ENCODE measurements around the gene THAP4. TPM values are rescaled to one million over a fixed set of nuclear protein-coding genes. Genes with fewer than 3 reads are reported as not detected.

Gene THAP4
- total RNA-seq, 1 donor from 2014 or later, result 68.8 TPM

GRCh38 chr2:241678784-241679540 lies 42.0 kb upstream of the THAP4 start:
- H3K4me3 ChIP-seq, result no peak overlapping the region
- peaks cover 26% of the 10 kb centered on the region for H3K36me3 ChIP-seq
- H3K9me3 ChIP-seq (replicated peaks), result no peaks in the 10 kb centered on the region
- TF ChIP-seq CTCF (IDR thresholded peaks at IDR 0.05; ENCODE audit: borderline replicate concordance), result no peak
- H3K27ac ChIP-seq (replicated peaks), result no peak overlapping the region
- DNase-seq, result no peak
- H3K27me3 ChIP-seq (ENCODE audit: low read depth), result no peaks in the 10 kb centered on the region
- H3K4me1 ChIP-seq, result peaks cover 13% of the 10 kb centered on the region
- intact Hi-C loops (cut with micrococcal nuclease), result no loop called here

GRCh38 chr2:241678307-241678706 lies 41.3 kb upstream of the THAP4 start:
- intact Hi-C loops (cut with micrococcal nuclease), result no loop called here
- DNase-seq, result no peak
- peaks cover 26% of the 10 kb centered on the region for H3K36me3 ChIP-seq
- H3K4me1 ChIP-seq, result peaks cover 15% of the 10 kb centered on the region
- no peak overlapping the region for H3K4me3 ChIP-seq
- H3K27ac ChIP-seq (replicated peaks), result no peak overlapping the region
- no peak for TF ChIP-seq CTCF (IDR thresholded peaks at IDR 0.05; ENCODE audit: borderline replicate concordance)
- H3K9me3 ChIP-seq (replicated peaks), result no peaks in the 10 kb centered on the region
- no peaks in the 10 kb centered on the region for H3K27me3 ChIP-seq (ENCODE audit: low read depth)

- Histone ChIP-seq H3K27ac (replicated peaks) (no peak overlapping the region), H3K9me3 (replicated peaks) (no peaks in the 10 kb centered on the region), H3K4me3 (no peak overlapping the region), H3K27me3 (ENCODE audit: low read depth) (no peaks in the 10 kb centered on the region), H3K4me1 (peaks cover 15% of the 10 kb centered on the region), H3K36me3 (peaks cover 31% of the 10 kb centered on the region)
- DNase-seq, result no peak
- TF ChIP-seq CTCF (IDR thresholded peaks at IDR 0.05; ENCODE audit: borderline replicate concordance), result no peak
- intact Hi-C loops (cut with micrococcal nuclease), result no loop called here
These were observed 40.4 kb upstream of the THAP4 start for GRCh38 chr2:241677392-241677791.

- no peak overlapping the region for H3K27ac ChIP-seq (replicated peaks)
- no peak for TF ChIP-seq CTCF (IDR thresholded peaks at IDR 0.05; ENCODE audit: borderline replicate concordance)
- H3K27me3 ChIP-seq (ENCODE audit: low read depth), result no peaks in the 10 kb centered on the region
- H3K36me3 ChIP-seq, result peaks cover 38% of the 10 kb centered on the region
- no peak overlapping the region for H3K4me3 ChIP-seq
- no peaks in the 10 kb centered on the region for H3K9me3 ChIP-seq (replicated peaks)
- intact Hi-C loops (cut with micrococcal nuclease), result no loop called here
- H3K4me1 ChIP-seq, result peaks cover 15% of the 10 kb centered on the region
- no peak for DNase-seq
These were observed 39.7 kb upstream of the THAP4 start for GRCh38 chr2:241676665-241677064.

- no peak for TF ChIP-seq CTCF (IDR thresholded peaks at IDR 0.05; ENCODE audit: borderline replicate concordance)
- intact Hi-C loops (cut with micrococcal nuclease), result no loop called here
- Histone ChIP-seq H3K27me3 (ENCODE audit: low read depth) (no peaks in the 10 kb centered on the region), H3K4me1 (peaks cover 11% of the 10 kb centered on the region), H3K9me3 (replicated peaks) (no peaks in the 10 kb centered on the region), H3K27ac (replicated peaks) (no peak overlapping the region), H3K4me3 (no peak overlapping the region), H3K36me3 (peaks cover 46% of the 10 kb centered on the region)
- no peak for DNase-seq
These were observed 38.9 kb upstream of the THAP4 start for GRCh38 chr2:241675885-241676284.

All from left ventricle myocardium inferior (tissue), 1 donor.